Stimulated activated CD4-positive, alpha-beta T cell treated with anti-CD3 and anti-CD28 coated beads, TNF-alpha, amount 100 ng/mL, for 24 hours (primary cell): ENCODE results near the gene EDIL3.
"Not testable (repeated sequence)": the region's sequence is repeated elsewhere in the genome, so short reads cannot be mapped to it uniquely, and the experiment has no call there.

Source experiments
- DNase-seq, 3 experiments: peaks; one replicate each; pipeline ENCODE4 v3.0.0-alpha.2; 2020; ENCODE audit warnings: low read depth in 3 of 3

The EDIL3 gene

DNA sequence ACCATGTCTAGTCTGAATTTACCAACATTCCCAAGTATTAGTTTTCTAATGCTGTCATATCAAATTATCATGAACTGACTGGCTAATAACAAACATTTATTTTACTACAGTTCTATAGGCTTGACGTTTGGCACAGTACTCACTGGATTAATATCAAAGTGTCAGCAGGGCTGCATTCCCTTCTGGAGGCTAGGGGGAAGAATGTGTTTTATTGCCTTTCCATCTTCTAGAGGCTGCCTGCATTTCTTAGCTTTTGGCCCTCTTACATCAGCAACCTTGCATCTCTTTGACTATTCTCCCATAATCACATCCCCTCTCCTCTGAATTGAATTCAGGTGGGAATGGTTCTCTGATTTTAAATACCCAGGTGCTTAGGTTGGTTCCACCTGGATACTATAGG, 84.7 kb downstream of the EDIL3 start:
- no peak for DNase-seq

DNA sequence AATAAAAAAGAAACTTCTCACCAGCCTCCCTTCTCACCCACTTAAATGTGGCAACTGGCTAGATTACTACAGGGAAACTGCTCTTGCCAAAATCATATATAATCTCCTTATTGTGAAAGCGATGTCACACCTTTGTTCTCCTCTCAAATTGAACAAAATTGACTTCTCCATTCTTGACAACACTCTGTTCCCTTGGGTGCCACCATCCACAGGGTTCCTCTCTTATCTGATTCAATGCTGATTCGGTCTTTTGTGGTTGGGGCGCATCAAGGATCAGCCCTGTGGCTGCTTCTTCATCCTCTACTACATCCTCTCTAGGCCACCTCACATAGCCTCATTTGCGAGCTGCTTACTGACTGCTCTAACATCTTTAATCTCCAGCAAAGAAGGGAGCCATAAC, 86.1 kb downstream of the EDIL3 start:
- DNase-seq = no peak

DNA sequence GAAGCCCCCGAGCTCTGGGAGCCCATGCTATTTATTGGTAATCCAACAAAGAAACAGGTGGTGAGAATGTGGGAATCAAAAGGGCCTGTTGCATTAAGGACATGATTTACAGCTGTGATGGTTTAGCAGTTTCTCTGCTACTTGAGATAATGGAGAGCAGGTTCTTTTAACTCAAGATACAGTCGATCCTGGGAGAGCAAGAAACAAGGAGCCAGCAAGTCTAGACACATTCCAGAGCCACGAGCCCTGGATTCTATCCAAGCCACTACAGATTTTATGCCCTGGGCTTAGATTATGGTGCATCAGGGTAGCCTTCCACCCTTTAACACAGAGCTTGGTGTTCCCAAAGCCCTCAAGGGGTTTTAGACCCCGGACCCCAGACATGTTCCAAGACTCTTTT, 87.0 kb downstream of the EDIL3 start:
- DNase-seq = not testable (repeated sequence)

DNA sequence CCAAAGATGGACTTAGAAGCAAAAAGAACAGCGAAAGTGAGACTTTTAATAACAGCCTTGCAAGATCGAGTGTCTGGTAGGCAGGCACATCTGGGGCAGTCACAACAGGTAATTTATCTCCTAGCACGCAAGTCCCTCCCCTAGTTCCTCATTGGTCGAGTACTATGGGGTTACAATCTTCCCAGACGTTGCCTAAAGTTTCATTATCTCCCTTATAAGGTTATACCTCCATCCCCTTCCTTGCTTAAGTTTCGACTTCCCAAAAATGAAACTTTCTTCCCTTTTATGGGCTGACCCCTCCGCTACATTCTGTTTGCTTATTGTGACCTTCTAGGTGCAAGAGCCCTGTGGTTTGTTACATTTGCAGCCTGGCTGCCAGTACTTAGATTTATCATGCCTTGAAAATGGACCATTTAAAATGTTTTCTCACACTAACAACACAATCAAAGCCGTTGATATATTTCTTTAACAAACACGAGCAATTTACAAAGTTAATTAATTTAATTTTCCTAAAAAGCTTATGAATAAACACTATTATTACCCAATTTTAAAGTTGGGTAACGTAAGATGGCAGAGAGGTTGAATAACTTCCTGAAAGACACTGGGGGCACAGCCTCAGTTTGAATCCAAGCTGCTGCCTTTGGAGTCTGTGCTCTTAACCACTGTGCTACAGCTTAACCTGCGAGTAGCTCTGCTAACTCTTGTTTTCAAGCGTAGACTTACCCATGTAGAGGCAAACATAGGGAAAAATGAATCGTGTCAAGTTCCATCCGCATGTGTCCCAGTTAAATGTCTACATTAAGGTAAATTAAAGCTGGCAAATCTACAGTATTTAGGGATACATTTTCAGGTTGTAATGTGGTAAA, 91.7 kb downstream of the EDIL3 start:
- no peak for DNase-seq

DNA sequence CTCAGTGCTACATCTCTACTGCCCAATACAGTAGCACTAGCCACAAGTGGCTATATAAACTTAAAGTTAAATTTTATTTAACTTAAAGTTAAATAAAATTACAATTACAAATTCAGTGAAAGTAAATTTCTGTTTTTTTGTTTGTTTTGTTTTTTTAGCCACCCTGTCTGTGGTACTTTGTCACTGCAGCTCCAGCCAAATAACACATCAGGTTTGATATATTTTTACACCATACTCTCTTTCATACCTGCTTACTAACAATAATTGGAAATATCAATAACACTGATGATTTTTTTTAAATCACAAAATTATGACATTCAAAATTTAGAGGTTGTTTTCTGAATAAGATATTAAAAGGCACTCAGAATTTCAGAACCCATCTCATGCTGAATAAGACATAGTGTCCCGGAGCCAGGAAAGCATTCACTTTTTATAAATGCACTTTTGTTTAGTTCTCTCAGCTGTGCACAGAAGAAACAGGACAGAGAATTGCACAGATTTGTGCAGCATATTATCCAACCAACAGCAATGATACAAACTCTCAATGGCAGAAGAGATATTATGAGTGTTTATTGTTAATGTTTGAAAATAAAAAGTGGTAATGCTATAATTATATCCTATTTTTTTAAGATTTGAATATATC, 92.6 kb downstream of the EDIL3 start:
- DNase-seq = no peak

DNA sequence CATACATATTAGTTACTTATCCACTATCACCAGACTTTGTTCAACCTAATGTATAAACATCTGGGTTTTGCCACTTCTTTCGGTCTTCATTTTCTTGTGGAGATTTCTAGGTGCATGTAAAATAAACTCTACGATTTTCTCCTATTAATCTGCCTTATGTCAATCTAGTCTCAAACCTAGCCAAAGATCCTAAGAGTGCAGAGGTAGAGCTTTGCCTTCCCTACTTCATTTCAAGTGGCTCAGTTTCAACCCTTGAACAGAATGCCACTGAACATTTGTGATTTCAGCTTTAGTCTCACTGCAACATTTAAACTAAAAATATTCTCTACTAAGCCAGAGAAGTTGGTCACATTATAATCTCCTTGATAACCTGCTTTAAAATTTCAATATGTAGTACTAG, 94.0 kb downstream of the EDIL3 start:
- DNase-seq = no peak

DNA sequence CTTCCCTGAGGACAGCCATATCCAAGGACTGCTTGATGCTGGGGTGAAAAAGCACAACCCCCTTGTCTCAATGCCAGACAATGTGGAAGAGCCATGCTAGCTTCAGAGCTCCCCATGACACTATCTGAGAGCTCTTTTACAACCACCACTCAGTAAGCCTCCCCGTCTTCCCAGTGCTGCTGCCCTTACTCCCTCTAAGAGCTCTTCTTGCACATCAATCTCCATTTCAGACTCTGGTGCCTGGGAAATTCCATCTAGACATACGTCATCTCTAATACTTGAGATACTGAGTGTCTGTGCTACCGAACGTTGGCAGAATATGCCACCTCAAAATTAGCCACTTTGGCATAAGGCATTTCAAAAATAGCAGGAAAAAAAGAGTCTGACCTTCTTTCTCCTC, 94.5 kb downstream of the EDIL3 start:
- DNase-seq = no peak

DNA sequence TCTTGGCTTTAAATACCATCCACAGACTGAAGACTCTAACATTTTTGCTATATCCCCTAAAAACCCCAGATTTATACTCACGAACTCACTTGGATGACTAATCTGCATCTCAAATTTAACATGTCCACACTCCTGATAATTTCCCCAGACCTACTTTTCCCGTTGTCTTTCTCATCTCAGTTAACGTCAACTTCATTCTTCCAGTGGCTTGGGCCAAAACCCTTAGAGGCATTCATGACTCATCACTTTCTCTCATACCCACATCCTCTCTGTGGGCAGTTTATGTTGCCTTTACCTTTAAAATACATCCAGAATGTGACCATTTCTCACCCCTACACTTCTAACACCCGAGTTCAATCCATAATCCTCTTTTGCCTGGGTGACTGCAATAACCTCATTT, 96.7 kb downstream of the EDIL3 start:
- no peak for DNase-seq

DNA sequence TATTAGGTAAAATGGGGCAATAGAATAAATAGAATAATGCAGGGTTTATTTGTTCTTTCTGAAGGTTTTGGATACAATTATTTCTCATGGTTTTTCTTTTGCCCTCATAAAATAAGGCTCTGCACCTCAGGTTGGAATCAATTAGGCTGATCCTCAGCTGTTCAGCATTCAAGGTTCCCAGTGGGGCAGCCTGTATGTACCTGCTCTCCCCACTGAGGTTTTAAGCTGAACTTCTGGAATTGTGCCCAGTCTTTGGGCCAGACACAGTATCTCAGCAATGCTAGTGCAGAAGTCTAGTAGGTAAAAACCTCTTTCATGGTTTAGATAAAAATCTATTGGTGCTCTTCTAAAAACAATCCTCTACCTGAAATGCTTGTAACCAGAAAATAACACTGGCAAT, 98.0 kb downstream of the EDIL3 start:
- DNase-seq = no peak

DNA sequence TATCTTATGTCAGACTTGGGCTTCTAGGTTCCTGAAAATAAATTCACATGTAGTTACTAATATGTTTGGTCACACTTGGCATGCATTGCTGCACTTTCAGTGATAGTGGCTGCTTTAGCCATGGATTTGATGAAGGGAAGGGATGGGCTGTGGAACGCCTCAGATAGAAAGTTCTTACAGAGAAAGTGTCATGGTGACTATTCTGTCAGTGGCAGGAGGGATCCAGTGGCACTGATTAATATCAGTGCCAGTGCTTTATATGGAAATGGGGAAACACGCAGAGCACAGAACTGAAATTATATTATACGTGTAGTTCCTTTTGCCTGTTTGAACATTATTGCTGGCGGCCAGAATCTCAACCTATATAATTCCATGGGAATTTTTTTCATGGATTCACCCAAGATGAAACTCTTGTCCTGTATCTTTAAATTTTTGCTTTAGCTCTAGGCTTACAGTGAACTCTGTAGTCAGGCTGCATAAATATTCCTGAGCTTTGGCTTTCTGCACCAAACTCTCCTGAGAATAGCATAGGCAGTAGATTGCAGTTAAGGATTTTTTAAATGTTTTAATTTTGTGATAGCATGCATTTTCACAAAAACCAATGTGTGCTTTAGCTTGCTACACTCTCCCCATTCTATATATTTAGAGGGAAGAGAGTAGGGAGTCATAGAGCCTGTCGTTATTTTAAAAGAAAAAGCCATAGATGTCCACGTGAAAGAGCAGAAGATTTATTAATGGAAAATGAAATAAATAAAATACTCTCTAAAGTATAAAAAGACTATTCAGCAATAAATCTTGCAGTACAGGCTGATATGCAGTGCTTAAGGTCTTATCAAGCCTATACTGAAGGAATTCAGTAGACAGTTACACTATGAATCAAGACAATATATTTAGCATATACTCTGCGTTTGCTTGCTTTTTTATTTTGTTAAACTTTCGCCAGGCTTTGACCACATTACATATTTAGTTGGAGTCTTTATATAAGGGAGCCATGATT, 98.7 kb downstream of the EDIL3 start:
- DNase-seq = no peak

DNA sequence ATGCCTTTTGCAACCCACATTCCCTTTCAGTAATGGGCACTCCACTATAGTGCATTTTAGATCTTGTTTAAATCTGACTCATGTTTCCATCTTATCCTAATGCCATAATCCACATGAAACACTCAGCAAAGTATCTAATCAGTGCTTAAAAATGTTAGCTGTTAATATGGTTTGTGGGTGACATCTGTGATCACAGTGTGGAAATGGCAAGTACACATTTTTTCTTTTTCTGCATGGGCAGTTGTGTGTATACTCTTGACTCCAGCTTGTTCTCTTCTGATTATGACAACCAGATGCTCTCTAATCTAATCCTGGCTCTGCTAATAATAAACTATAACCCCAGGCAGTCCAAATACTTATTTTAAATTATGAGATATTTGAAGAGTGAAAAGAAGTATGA, 103.3 kb downstream of the EDIL3 start:
- no peak for DNase-seq

DNA sequence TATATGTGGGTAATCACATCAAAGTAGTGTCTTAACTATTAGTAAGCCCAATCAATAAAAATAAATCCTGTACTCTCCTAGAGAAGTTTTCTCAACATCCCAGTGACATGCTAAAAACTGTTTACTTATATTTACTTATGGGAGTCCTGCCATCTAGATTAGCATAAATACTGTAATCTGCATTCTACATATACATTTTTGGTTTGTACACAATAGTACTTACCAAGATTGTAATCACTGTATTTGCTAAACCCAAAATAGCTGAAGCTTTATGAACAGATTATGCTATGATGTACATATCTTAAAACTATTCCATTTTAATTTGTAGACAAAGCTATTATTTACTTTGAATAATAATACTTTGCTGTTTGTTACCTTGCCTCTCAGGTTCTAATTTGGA, 105.4 kb downstream of the EDIL3 start:
- no peak for DNase-seq

DNA sequence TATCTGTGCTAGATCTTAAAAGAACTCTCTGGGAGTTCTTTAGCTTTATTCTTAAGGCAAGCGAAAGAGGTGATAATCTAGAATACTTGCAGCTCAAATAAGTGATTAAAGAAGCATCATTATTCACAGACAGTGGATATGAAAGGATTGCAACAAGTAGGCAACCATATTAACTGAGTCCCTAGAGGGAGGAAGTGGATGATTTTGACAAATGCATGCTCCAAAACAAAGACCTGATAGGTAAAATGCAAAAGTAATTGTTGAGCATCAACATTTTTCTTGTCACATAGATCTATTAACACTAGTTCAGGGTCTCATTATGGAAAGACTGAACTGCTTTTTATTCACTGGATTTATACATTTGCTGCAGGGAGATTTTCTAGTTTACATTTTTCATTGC, 109.1 kb downstream of the EDIL3 start:
- no peak for DNase-seq

DNA sequence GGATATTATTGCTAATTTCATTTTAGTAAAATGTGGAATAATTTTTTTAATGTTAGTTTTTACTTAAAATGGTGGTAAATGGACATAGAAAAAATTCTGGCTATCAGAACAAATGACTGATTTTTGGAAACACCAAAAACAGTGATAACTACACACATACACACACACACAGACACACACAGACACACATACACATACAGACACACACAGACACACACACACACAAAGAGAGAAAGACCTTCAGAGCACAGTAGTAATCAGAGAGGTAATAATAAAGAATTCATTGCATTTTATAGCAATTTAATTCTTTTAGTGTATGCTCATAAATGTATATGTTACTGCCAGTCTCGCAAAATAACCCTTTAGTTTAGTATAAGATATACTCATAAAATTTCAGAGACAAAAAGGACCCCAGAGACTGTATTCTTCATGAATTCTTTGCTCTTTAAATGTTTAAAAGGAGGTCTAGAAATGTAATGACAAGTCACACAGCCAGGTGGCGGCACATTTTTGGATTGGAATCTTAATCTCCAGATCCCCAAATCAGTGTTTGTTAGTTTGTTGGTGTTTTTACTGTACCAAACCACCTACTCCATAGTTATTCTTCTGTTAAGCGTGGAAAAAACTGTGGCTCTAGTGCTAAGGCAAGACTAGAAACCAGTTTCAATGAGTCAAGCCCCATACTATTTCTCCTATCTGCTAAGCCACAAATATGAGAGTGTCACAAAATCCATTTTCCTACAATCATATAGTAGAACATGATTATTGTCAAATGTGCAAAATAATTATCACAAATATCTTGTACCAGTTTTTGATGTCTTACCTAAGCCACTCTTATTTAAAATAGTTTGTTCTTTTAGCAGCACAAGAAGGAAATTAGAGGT, 109.9 kb downstream of the EDIL3 start:
- DNase-seq = no peak

DNA sequence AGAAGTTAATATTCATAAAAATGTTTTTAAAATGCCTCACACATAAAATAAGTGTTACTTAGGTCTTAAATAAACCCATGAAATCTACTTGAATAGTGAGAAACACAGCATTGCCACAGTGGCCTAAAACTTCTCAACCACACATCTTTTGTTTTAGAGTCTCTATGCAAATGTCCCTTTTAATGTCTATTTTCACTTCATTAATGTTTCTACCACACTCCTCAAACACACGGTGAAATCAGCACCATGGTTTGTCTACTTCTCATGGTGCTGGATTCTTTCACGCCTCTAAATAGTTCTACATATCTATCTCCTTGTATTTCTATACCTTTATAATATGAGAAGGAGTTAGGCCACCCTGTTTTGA, 111.2 kb downstream of the EDIL3 start:
- no peak for DNase-seq

DNA sequence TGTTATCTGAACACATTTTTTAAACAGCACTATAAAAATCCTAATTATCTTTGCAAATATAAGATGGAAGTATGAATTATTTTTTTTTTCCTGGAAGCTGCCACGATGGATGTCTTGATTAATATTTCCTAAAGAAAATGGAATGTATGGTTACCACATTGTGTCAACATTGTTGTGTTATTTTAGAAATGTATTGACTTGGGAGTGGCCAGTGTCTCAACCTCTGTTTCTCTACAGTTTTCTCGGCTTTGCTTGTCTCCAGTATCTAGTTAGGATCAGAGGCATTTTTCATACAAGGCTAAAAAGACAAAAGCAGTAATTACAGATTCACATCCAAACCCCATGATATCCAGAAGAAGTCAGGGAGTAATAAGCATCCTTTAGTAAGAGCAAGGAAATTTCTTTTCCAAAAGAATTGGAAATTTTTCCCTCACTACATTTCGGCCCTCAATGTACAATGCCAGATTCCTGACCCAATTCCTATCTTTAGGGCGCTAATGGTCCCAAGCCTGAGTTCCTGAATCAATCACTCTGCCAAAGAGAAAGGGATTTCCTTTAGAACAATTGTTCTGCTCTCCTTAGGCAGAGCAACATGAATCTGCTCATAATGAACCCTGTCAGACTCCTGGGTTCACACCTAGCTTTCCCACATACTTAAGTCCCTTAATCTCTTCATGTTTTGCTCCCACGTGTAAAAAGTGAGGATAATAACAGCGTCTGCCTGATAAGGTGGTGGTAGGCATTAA, 111.7 kb downstream of the EDIL3 start:
- DNase-seq = no peak

DNA sequence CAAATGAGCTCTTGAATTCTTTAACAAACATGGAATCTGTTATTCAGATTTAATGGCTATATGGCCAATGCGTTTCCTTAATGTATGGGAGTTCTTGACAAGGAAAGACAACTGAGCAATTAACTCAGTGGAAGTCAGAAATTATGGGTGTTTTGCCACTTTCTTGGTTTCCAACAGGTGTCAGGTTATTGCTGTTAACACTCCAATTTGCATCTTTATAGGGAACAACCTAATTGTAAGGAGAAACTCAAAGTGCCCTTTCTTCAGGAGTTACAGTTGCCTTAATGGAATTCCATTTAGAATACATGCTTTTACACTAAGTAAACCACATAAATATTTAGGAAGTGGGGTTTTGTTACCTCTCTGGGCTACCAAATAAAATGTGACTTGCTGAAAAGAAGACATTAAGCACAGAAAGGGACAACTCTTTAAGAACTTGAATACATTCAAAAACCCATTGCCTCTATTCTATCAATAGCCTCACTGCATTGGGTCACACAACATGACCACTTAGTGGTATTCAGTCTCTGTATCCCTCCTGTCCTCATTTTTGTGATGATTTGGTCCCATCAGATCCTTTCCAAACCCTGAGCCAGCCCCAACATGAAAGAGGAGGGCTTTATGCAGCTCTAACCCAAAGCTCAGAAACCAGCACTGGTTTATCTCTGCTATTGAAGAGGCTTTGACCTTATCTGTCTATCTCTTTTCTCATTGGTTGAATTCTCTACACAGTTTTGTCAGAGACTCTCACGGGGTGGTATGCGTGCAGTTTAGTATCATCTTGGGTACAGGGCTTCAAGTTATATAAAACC, 118.7 kb downstream of the EDIL3 start:
- DNase-seq = no peak

DNA sequence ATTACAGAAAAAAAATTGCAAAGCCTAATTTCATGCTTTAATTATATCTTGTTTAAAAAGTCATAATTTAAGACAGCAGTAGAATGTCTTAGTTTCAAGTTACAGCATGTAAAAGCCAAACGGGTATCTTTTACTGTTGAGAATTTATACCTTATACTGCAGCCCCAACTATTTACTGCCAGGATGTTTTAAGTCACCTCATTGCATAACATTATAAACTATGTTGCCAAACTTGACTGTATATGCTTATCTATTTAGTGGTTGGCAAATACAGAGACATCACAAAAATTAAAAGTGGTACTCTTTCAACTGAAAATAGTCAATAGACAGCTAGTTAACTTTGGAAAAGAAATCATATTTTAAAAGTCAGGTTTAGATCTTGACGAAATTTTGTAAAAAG, 119.5 kb downstream of the EDIL3 start:
- DNase-seq = no peak

DNA sequence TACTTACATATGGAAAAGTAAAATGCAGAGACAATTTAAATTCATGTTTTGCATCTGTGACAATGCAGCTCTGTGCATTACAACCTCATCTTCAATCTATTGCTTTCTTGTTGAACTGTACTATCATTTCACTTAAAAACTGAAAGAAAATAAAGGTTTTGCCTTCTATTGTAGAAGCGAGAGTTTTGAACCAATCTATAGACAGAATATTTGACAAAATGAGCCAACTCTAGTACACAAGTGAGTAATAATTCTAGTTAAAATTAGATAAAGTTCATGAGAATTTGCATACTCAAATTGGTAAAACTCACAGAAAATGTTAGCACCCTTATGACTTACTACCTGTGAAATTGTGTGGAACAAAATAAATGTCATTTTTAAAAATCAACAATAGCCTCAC, 123.7 kb downstream of the EDIL3 start:
- DNase-seq = no peak

DNA sequence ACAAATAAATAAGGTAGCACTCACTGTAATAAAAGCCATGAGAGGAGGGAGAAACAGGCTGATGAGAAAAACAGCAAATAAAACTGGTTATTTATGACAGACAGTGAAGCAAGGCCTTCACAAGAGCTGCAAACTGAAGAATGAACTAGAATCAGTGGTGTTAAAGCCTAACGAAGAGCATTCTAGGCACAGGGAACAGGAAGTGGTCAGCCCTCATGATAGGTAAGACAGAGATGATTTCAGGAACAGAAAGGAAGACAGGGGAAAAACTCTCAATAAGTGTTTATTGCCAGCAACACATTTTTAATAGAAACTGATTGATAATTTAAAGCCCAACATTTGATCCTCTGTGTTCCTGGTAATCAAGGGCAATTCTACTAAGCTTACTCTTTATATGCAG, 124.5 kb downstream of the EDIL3 start:
- no peak for DNase-seq
